Panc1 (cell line): ENCODE results near the gene AGT. TPM values are rescaled to one million over a fixed set of nuclear protein-coding genes. Genes with fewer than 3 reads are reported as not detected.
"Not testable (repeated sequence)": the region's sequence is repeated elsewhere in the genome, so short reads cannot be mapped to it uniquely, and the experiment has no call there.

ENCODE experiments used
- ATAC-seq: fragments of 200-7000 bp; cut with Tn5 transposase; 2 replicates; pipeline ENCODE4 v1.9.1; 2020; ENCODE audit warnings: mild to moderate bottlenecking, moderate library complexity
- BruUV-seq: library from RNA; stranded (reverse); fragments of 400-500 nt; replicated peaks from 2 replicates; lab custom pipeline; 2021; lab: Mats Ljungman, UMichigan
- CTCF ChIA-PET: fragments of 300-600 bp; sonication (Branson Sonifier 250); formaldehyde crosslinking; loops from one replicate; lab custom pipeline; 2022; ENCODE audit warnings: antibody characterized with exemption; lab: Charles Lee
- POLR2A ChIA-PET: fragments of 300-600 bp; sonication (Branson Sonifier 250); formaldehyde crosslinking; loops from one replicate; lab custom pipeline; 2022; ENCODE audit warnings: antibody characterized with exemption; lab: Charles Lee
- DNase-seq: peaks from one replicate; pipeline ENCODE4 v3.0.0-alpha.2; 2010; ENCODE audit warnings: low read depth, low spot score
- H3K27ac ChIP-seq: 2 replicates; pipeline ENCODE4 v1.5.1; 2011; ENCODE audit warnings: mild to moderate bottlenecking, low read length, inconsistent platforms
- H3K27me3 ChIP-seq: fragments of 200-500 bp; sonication (Bioruptor generic); 2 replicates; pipeline ENCODE4 v1.6.0; 2014; ENCODE audit warnings: low read length, inconsistent platforms; ENCODE audit not compliant: control insufficient read depth, insufficient read depth
- H3K36me3 ChIP-seq: fragments of 200-500 bp; sonication (Bioruptor generic); 2 replicates; pipeline ENCODE4 v1.5.1; 2014; ENCODE audit warnings: inconsistent platforms, mild to moderate bottlenecking, low read length, moderate library complexity; ENCODE audit not compliant: control insufficient read depth, insufficient read depth
- H3K4me1 ChIP-seq: 2 replicates; pipeline ENCODE4 v1.5.1; 2011; ENCODE audit warnings: inconsistent platforms, mild to moderate bottlenecking, low read length, moderate library complexity; ENCODE audit not compliant: control insufficient read depth, insufficient read depth
- H3K4me3 ChIP-seq, 2 experiments: 2 replicates each; pipeline ENCODE4 v1.5.1; 2011 to 2012; ENCODE audit warnings: low read depth in 2 of 2, low read length in 2 of 2, mild to moderate bottlenecking in 2 of 2, inconsistent platforms in 1 of 2, moderate library complexity in 1 of 2
- H3K9me3 ChIP-seq: fragments of 200-500 bp; sonication (Bioruptor generic); 2 replicates; pipeline ENCODE4 v1.5.1; 2014; ENCODE audit warnings: low read depth, mild to moderate bottlenecking, inconsistent platforms, low read length, moderate library complexity; ENCODE audit not compliant: control insufficient read depth, insufficient read depth
- CTCF ChIP-seq: fragments of 450-650 bp; IDR thresholded peaks from 2 replicates; pipeline ENCODE4 v1.5.1; 2017; ENCODE audit warnings: mild to moderate bottlenecking
- POLR2AphosphoS5 ChIP-seq: IDR thresholded peaks from 2 replicates; pipeline ENCODE4 v1.6.1; 2012; ENCODE audit warnings: mild to moderate bottlenecking, low read depth, low read length, moderate library complexity
- REST ChIP-seq, 2 experiments: IDR thresholded peaks; 2 replicates each; pipeline ENCODE4 v1.6.1; 2011 to 2012; ENCODE audit warnings: low read depth in 2 of 2, control low read depth in 1 of 2, low read length in 1 of 2, mild to moderate bottlenecking in 1 of 2, moderate library complexity in 1 of 2; ENCODE audit not compliant: insufficient read depth in 1 of 2
- SIN3A ChIP-seq: IDR thresholded peaks from 2 replicates; pipeline ENCODE4 v1.6.1; 2012; ENCODE audit warnings: low read depth, mild to moderate bottlenecking, low read length, moderate library complexity, borderline replicate concordance; ENCODE audit not compliant: insufficient read depth
- TCF7L2 ChIP-seq: IDR thresholded peaks from 2 replicates; pipeline ENCODE4 v1.6.1; 2011; ENCODE audit warnings: mild to moderate bottlenecking, low read depth, low read length, inconsistent platforms
- in situ Hi-C: cut with HindIII; loops from 2 replicates; pipeline ENCODE4 v1.10.0; 2016; ENCODE audit warnings: low sequenced_read_pairs, low pct_unique_long_range_greater_than_20kb
- intact Hi-C: fragments of 100-400 bp; cut with micrococcal nuclease; formaldehyde crosslinking; loops from one replicate; pipeline ENCODE4 v1.10.0; 2022; ENCODE audit not compliant: unreplicated experiment
- total RNA-seq: library from RNA; stranded (reverse); gene quantifications from one replicate; pipeline ENCODE4 v1.2.1, GENCODE V29; 2021; ENCODE audit not compliant: unreplicated experiment

AGT gene
- total RNA-seq, 1 experiment from 2014 or later = 0.87 TPM

- no peaks in the 10 kb centered on the region for H3K9me3 ChIP-seq
- no peak overlapping the region for H3K27ac ChIP-seq
- no peak for DNase-seq
- ATAC-seq = no peak
- CTCF ChIA-PET = no interaction called here
- no peak overlapping the region for H3K4me3 ChIP-seq
- BruUV-seq = no TSS peak
- in situ Hi-C loops (no loop called here), intact Hi-C loops (no loop called here)
- no peaks in the 10 kb centered on the region for H3K4me1 ChIP-seq
- peaks cover 18% of the 10 kb centered on the region for H3K36me3 ChIP-seq
- H3K27me3 ChIP-seq = no peaks in the 10 kb centered on the region
- no peak for TF ChIP-seq TCF7L2
- TF ChIP-seq POLR2AphosphoS5 = no peak
- TF ChIP-seq SIN3A = no peak
- no peak for TF ChIP-seq REST (IDR thresholded peaks at IDR 0.05; ENCODE audit: insufficient read depth in 1 of 2, low read depth in 2 of 2, low read length in 1 of 2)
- TF ChIP-seq CTCF = no peak
- POLR2A ChIA-PET = no interaction called here
These were observed 51.9 kb downstream of the AGT start for GRCh38 chr1:230661976-230662375.

- intact Hi-C loops (no loop called here), in situ Hi-C loops (no loop called here)
- H3K27ac ChIP-seq = no peak overlapping the region
- ChIA-PET POLR2A (no interaction called here), CTCF (no interaction called here)
- no peaks in the 10 kb centered on the region for H3K27me3 ChIP-seq
- ATAC-seq (no peak), DNase-seq (no peak)
- no peaks in the 10 kb centered on the region for H3K4me1 ChIP-seq
- no peaks in the 10 kb centered on the region for H3K9me3 ChIP-seq
- TF ChIP-seq POLR2AphosphoS5 = no peak
- TF ChIP-seq TCF7L2 = no peak
- TF ChIP-seq CTCF = no peak
- TF ChIP-seq REST (IDR thresholded peaks at IDR 0.05; ENCODE audit: insufficient read depth in 1 of 2, low read depth in 2 of 2, low read length in 1 of 2) = no peak
- no peak for TF ChIP-seq SIN3A
- H3K4me3 ChIP-seq = no peak overlapping the region
- peaks cover 5% of the 10 kb centered on the region for H3K36me3 ChIP-seq
- BruUV-seq = no TSS peak
These were observed 55.2 kb downstream of the AGT start for GRCh38 chr1:230658691-230659090.

- BruUV-seq, H3K4me3 ChIP-seq, CTCF ChIA-PET, H3K27ac ChIP-seq, H3K4me1 ChIP-seq, in situ Hi-C loops, H3K9me3 ChIP-seq, H3K27me3 ChIP-seq, POLR2A ChIA-PET, DNase-seq, intact Hi-C loops, H3K36me3 ChIP-seq, ATAC-seq: not testable (repeated sequence)
These were observed 55.8 kb downstream of the AGT start for GRCh38 chr1:230658103-230658502.

GRCh38 chr1:230656719-230657118 is 57.2 kb downstream of the AGT start:
- BruUV-seq, intact Hi-C loops, H3K27me3 ChIP-seq, H3K36me3 ChIP-seq, H3K9me3 ChIP-seq, ATAC-seq, H3K4me1 ChIP-seq, CTCF ChIA-PET, H3K27ac ChIP-seq, H3K4me3 ChIP-seq, DNase-seq, POLR2A ChIA-PET, in situ Hi-C loops: not testable (repeated sequence)
